Mesenchymal stem cell (in vitro differentiated cells and primary cell): ENCODE data around the gene CCDC51.
A peak's percentile ranks its signal among the peaks of the same experiment; 100 is the strongest.

Source experiments
- DNase-seq: peaks from one replicate; pipeline ENCODE4 v3.0.0-alpha.2; 2013
- H2AFZ ChIP-seq: one replicate; pipeline ENCODE4 v1.6.1; 2013; ENCODE audit warnings: low read depth, mild to moderate bottlenecking, control low read depth, inconsistent platforms, low read length, moderate library complexity
- H2AK5ac ChIP-seq: 2 replicates; pipeline ENCODE4 v1.6.1; 2013; ENCODE audit warnings: low read length, moderate library complexity, mild to moderate bottlenecking, inconsistent platforms; ENCODE audit not compliant: severe bottlenecking
- H2BK120ac ChIP-seq: one replicate; pipeline ENCODE4 v1.6.1; 2013; ENCODE audit warnings: low read depth, mild to moderate bottlenecking, inconsistent platforms, low read length, moderate library complexity
- H2BK12ac ChIP-seq, 2 experiments: one replicate each; pipeline ENCODE4 v1.6.1; 2013; ENCODE audit warnings: inconsistent platforms in 2 of 2, low read length in 2 of 2, mild to moderate bottlenecking in 2 of 2, moderate library complexity in 2 of 2, control low read depth in 1 of 2
- H2BK15ac ChIP-seq: one replicate; pipeline ENCODE4 v1.6.1; 2013; ENCODE audit warnings: mild to moderate bottlenecking, low read depth, inconsistent platforms; ENCODE audit not compliant: poor library complexity, severe bottlenecking
- H2BK5ac ChIP-seq: 2 replicates; pipeline ENCODE4 v1.6.1; 2013; ENCODE audit warnings: low read depth, mild to moderate bottlenecking, low read length, control low read depth, inconsistent platforms; ENCODE audit not compliant: poor library complexity, severe bottlenecking
- H3K14ac ChIP-seq, 2 experiments: one replicate each; pipeline ENCODE4 v1.6.1; 2013; ENCODE audit warnings: inconsistent platforms in 2 of 2, low read length in 2 of 2, control low read depth in 1 of 2, mild to moderate bottlenecking in 1 of 2, moderate library complexity in 1 of 2
- H3K18ac ChIP-seq, 2 experiments: one replicate each; pipeline ENCODE4 v1.6.1; 2013; ENCODE audit warnings: inconsistent platforms in 2 of 2, low read length in 2 of 2, control low read depth in 1 of 2, low read depth in 1 of 2, mild to moderate bottlenecking in 1 of 2
- H3K23ac ChIP-seq, 2 experiments: one replicate each; pipeline ENCODE4 v1.6.1; 2013; ENCODE audit warnings: inconsistent platforms in 2 of 2, low read length in 2 of 2, mild to moderate bottlenecking in 2 of 2, moderate library complexity in 2 of 2, control low read depth in 1 of 2
- H3K27ac ChIP-seq: 2 replicates; pipeline ENCODE4 v1.5.1; 2013; ENCODE audit warnings: mild to moderate bottlenecking, moderate library complexity, low read length, control low read depth, inconsistent platforms; ENCODE audit not compliant: poor library complexity, severe bottlenecking
- H3K27me3 ChIP-seq, 2 experiments: 2 replicates each; pipeline versions ENCODE4 v1.6.1 to v1.7.0; 2013; ENCODE audit warnings: low read length in 2 of 2, mild to moderate bottlenecking in 2 of 2, moderate library complexity in 2 of 2, control low read depth in 1 of 2, inconsistent platforms in 1 of 2; ENCODE audit not compliant: control insufficient read depth in 1 of 2, insufficient read depth in 1 of 2
- H3K36me3 ChIP-seq, 2 experiments: 2 replicates each; pipeline versions ENCODE4 v1.6.1 to v1.7.0; 2013; ENCODE audit warnings: low read length in 2 of 2, control low read depth in 1 of 2, inconsistent platforms in 1 of 2, low read depth in 1 of 2, mild to moderate bottlenecking in 1 of 2; ENCODE audit not compliant: insufficient read depth in 2 of 2, control insufficient read depth in 1 of 2
- H3K4ac ChIP-seq, 2 experiments: one replicate each; pipeline ENCODE4 v1.6.1; 2013; ENCODE audit warnings: inconsistent platforms in 2 of 2, low read length in 2 of 2, mild to moderate bottlenecking in 2 of 2, moderate library complexity in 2 of 2, control low read depth in 1 of 2, low read depth in 1 of 2
- H3K4me1 ChIP-seq: 2 replicates; pipeline ENCODE4 v1.6.1; 2013; ENCODE audit warnings: low read depth, low read length, control low read depth; ENCODE audit not compliant: control insufficient read depth, insufficient read depth
- H3K4me2 ChIP-seq: 2 replicates; pipeline ENCODE4 v1.6.1; 2013; ENCODE audit warnings: low read length, mild to moderate bottlenecking, inconsistent platforms; ENCODE audit not compliant: poor library complexity, severe bottlenecking
- H3K4me3 ChIP-seq, 2 experiments: 2 replicates each; pipeline versions ENCODE4 v1.5.1 to v1.7.0; 2013; ENCODE audit warnings: low read length in 2 of 2, mild to moderate bottlenecking in 2 of 2, control low read depth in 1 of 2, low read depth in 1 of 2; ENCODE audit not compliant: insufficient read depth in 1 of 2
- H3K79me1 ChIP-seq: replicated peaks from 2 replicates; pipeline ENCODE4 v1.6.1; 2013; ENCODE audit warnings: mild to moderate bottlenecking, control low read depth, low read length, inconsistent platforms; ENCODE audit not compliant: poor library complexity, severe bottlenecking
- H3K9ac ChIP-seq: 2 replicates; pipeline ENCODE4 v1.7.0; 2013; ENCODE audit warnings: mild to moderate bottlenecking, low read length, moderate library complexity
- H3K9me3 ChIP-seq: 2 replicates; pipeline ENCODE4 v1.7.0; 2013; ENCODE audit warnings: mild to moderate bottlenecking, low read length; ENCODE audit not compliant: control insufficient read depth
- H4K8ac ChIP-seq: one replicate; pipeline ENCODE4 v1.6.1; 2013; ENCODE audit warnings: inconsistent platforms, mild to moderate bottlenecking, low read length, moderate library complexity
- H4K91ac ChIP-seq: one replicate; pipeline ENCODE4 v1.6.1; 2013; ENCODE audit warnings: mild to moderate bottlenecking, low read length, inconsistent platforms
- WGBS: methylation state at CpG from one replicate; pipeline ENCODE4 v1.1.7; 2013; ENCODE audit warnings: mixed read lengths; 5-methylcytosine and 5-hydroxymethylcytosine counted together

CCDC51 gene

DNA sequence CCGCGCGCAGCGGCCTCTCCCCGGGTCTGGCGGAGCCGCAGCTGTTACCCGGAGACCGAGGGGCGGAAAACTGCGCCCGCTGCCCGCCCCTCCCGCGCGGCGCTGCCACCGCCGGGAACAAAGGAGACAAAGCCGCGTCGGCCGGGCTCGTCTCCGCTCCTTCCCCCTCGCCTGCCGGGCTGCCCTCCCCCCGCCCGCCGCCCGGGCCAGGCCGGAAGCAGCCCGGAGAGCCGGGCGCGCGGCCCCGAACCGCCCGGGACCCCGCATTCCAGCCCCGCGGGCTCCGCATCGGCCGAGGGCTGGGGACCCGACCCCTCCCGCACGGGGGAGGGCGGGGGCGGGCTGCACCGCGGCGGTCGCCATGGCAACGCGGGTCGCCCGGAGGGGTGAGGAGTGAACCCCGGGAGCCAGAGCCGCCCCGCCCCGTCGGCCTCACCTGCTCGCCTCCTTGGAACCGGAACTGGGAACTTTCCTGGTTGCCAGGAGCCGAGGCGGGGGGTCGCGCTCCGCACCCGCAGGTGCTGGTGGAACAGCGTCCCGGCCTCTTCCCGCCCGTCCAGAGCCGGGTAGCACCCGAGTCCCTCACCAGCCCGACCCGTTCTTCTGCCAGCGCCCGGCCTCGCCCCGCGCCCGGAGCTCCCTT lies 10.5 kb downstream of the CCDC51 start:
- H2AK5ac ChIP-seq = no peak overlapping the region
- peaks cover 64% of the 10 kb centered on the region for H3K4me1 ChIP-seq
- H3K27me3 ChIP-seq = no peaks in the 10 kb centered on the region
- peak overlapping the region; percentile 36 for H2AFZ ChIP-seq
- H3K36me3 ChIP-seq = peaks cover 23 to 33% of the 10 kb centered on the region in 2 experiments
- DNase-seq = peak; percentile 37
- H2BK15ac ChIP-seq = peak overlapping the region; percentile 84
- H2BK5ac ChIP-seq = no peak overlapping the region
- H3K4me2 ChIP-seq = peak overlapping the region; percentile 86
- peak overlapping the region; percentile 84 for H4K91ac ChIP-seq
- H2BK120ac ChIP-seq = peak overlapping the region; percentile 71
- no peak overlapping the region for H2BK12ac ChIP-seq
- H3K4ac ChIP-seq = peak overlapping the region; percentile 42 to 47
- under 1% methylated on average over 61 of the region's 86 CpGs for WGBS
- H3K18ac ChIP-seq = peak overlapping the region; percentile 56 to 84
- H3K9me3 ChIP-seq = no peaks in the 10 kb centered on the region
- no peak overlapping the region for H3K23ac ChIP-seq
- peaks cover 32% of the 10 kb centered on the region for H3K79me1 ChIP-seq
- no peak overlapping the region for H3K27ac ChIP-seq
- peak overlapping the region; percentile 72 to 79 for H3K4me3 ChIP-seq
- H3K9ac ChIP-seq = peak overlapping the region; percentile 80
- H3K14ac ChIP-seq = no peak overlapping the region
- H4K8ac ChIP-seq = peak overlapping the region; percentile 83

DNA sequence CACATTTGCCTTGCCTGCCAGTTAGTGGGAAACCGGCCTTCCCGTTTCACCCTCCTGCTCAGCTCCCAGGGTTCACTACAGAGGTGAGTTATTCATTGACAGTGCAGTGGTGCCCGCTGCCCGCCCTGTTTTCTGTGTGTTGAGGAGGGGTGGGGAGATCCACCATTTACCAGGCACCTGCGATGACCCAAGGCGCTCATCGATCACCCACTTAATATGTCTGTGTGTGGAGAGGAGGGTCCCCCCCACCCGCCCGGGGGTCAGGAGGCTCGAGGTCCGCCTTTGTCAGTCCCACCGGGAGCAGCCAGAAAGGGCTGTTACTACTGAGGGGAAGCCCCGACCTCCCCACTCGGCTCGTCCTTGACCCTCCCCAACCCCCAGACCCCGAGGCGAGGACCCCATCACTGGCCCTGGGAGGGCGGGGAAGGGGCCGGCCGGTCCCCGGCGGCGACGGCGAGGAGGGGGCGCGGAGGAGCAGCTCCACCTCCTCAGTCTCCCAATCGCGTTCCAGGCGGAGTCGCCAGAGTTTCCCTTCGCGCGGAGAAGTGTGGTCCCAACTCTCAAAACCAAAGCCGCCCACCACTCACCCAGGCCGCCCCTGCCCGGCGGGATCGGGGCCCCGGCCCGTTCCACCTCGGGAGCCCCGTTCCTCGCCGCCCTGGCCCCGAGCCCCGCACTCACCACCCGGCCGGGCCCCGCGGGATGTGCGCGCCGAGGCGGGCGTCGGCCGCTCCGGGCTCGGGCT lies 11.2 kb downstream of the CCDC51 start:
- peak overlapping the region; percentile 72 to 79 for H3K4me3 ChIP-seq
- peaks cover 38% of the 10 kb centered on the region for H3K79me1 ChIP-seq
- no peak overlapping the region for H2AK5ac ChIP-seq
- peaks cover 67% of the 10 kb centered on the region for H3K4me1 ChIP-seq
- peak overlapping the region; percentile 39 for H3K27ac ChIP-seq
- H3K18ac ChIP-seq = peak overlapping the region; percentile 56 to 84
- peak overlapping the region; percentile 52 for H4K91ac ChIP-seq
- peak overlapping the region; percentile 86 for H3K4me2 ChIP-seq
- WGBS = 2% methylated on average over 46 of the region's 60 CpGs
- H2BK5ac ChIP-seq = no peak overlapping the region
- H3K23ac ChIP-seq = no peak overlapping the region
- H3K4ac ChIP-seq = peak overlapping the region; percentile 21 to 42
- H3K14ac ChIP-seq = no peak overlapping the region
- peak overlapping the region; percentile 80 for H3K9ac ChIP-seq
- peak overlapping the region; percentile 81 for H4K8ac ChIP-seq
- no peak overlapping the region for H2BK12ac ChIP-seq
- no peaks in the 10 kb centered on the region for H3K27me3 ChIP-seq
- peak overlapping the region; percentile 21 for H2AFZ ChIP-seq
- DNase-seq = peak; percentile 51
- H3K36me3 ChIP-seq = peaks cover 20 to 40% of the 10 kb centered on the region in 2 experiments
- H2BK120ac ChIP-seq = peak overlapping the region; percentile 71
- no peaks in the 10 kb centered on the region for H3K9me3 ChIP-seq
- no peak overlapping the region for H2BK15ac ChIP-seq

DNA sequence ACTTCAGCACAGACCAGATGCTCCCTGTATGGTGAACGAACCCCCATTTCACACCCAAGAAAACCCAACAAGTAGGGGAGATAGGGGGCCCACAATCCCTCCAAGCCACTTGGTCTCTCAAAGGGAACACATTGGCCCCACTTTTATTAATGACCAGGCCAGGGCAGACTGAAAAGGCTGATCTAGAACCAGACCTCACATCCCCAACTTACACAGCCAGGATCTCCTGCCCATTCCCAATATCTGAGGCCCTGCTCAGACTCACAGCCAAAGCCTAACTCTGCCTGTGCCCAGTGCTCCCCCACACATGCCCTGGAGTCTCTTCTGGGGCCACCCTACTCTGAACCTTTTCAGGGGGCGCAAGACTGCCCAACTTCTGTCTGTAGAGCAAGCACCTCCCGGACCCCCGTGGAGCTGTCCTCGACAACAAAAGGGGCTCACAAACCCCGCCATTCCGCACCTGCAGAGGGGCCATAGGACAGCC lies 11.8 kb downstream of the CCDC51 start:
- Histone ChIP-seq H3K14ac (no peak overlapping the region), H3K4me1 (peaks cover 61% of the 10 kb centered on the region), H2AK5ac (peak overlapping the region; percentile 18), H3K79me1 (peaks cover 42% of the 10 kb centered on the region), H2BK5ac (peak overlapping the region; percentile 0), H3K4ac (no peak overlapping the region), H2AFZ (no peak overlapping the region), H3K4me2 (peak overlapping the region; percentile 86), H4K91ac (no peak overlapping the region), H3K23ac (no peak overlapping the region), H3K4me3 (peak overlapping the region; percentile 72 to 79), H4K8ac (no peak overlapping the region), H3K27me3 (no peaks in the 10 kb centered on the region), H2BK12ac (no peak overlapping the region), H3K9ac (peak overlapping the region; percentile 80), H3K9me3 (no peaks in the 10 kb centered on the region), H3K27ac (peak overlapping the region; percentile 55), H3K36me3 (peaks cover 15 to 40% of the 10 kb centered on the region in 2 experiments), H2BK15ac (no peak overlapping the region), H3K18ac (no peak overlapping the region), H2BK120ac (no peak overlapping the region)
- WGBS = 67% methylated on average over 7 of the region's 7 CpGs
- no peak for DNase-seq

DNA sequence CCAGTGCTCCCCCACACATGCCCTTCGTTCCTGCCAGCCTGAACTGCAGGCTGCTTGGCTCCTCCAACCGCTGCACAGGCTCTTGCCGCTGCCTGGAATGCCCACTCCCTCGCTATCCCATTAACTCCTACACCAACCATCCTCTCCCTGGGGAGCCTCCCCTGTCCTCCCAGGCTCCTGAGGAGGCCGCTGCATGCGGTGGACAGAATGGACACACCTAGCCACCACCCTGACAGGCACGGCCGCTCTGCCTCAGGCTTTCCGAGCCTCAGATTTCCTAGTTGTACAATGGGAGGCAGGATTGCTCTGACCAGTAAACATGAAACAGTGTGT lies 12.3 kb downstream of the CCDC51 start:
- no peak for DNase-seq
- no peak overlapping the region for H3K4me2 ChIP-seq
- no peak overlapping the region for H2BK15ac ChIP-seq
- H3K23ac ChIP-seq = no peak overlapping the region
- 90% methylated on average over 9 of the region's 9 CpGs for WGBS
- H2BK120ac ChIP-seq = no peak overlapping the region
- H2AK5ac ChIP-seq = peak overlapping the region; percentile 18
- H3K4ac ChIP-seq = peak overlapping the region in 1 of 2 experiments; percentile 42
- no peak overlapping the region for H3K18ac ChIP-seq
- H3K27ac ChIP-seq = no peak overlapping the region
- peak overlapping the region; percentile 80 for H3K9ac ChIP-seq
- H4K8ac ChIP-seq = no peak overlapping the region
- H3K27me3 ChIP-seq = no peaks in the 10 kb centered on the region
- H2BK12ac ChIP-seq = no peak overlapping the region
- no peak overlapping the region for H3K14ac ChIP-seq
- no peak overlapping the region for H4K91ac ChIP-seq
- no peak overlapping the region for H2BK5ac ChIP-seq
- H3K4me3 ChIP-seq = peak overlapping the region in 1 of 2 experiments; percentile 79
- H3K79me1 ChIP-seq = peaks cover 44% of the 10 kb centered on the region
- peaks cover 10 to 40% of the 10 kb centered on the region in 2 experiments for H3K36me3 ChIP-seq
- H3K9me3 ChIP-seq = no peaks in the 10 kb centered on the region
- no peak overlapping the region for H2AFZ ChIP-seq
- peaks cover 58% of the 10 kb centered on the region for H3K4me1 ChIP-seq
